Astrocyte of the cerebellum (primary cell): ENCODE data around the gene HAUS5.

Experiments
- DNase-seq: peaks from one replicate; pipeline ENCODE4 v3.0.0-alpha.2; 2011; ENCODE audit warnings: low read depth
- H3K4me3 ChIP-seq: 2 replicates; pipeline ENCODE4 v1.5.1; 2011; ENCODE audit warnings: mild to moderate bottlenecking, low read depth, low read length, moderate library complexity
- in situ Hi-C: cut with HindIII; loops from 2 replicates; pipeline ENCODE4 v1.10.0; 2017; ENCODE audit warnings: low sequenced_read_pairs
- TF ChIP-seq, protein P1 (sequence below): IDR thresholded peaks from 2 replicates; pipeline ENCODE4 v1.5.1; 2012; ENCODE audit warnings: low read length, low read depth, moderate library complexity, mild to moderate bottlenecking; ENCODE audit errors: missing control alignments

The HAUS5 gene

DNA sequence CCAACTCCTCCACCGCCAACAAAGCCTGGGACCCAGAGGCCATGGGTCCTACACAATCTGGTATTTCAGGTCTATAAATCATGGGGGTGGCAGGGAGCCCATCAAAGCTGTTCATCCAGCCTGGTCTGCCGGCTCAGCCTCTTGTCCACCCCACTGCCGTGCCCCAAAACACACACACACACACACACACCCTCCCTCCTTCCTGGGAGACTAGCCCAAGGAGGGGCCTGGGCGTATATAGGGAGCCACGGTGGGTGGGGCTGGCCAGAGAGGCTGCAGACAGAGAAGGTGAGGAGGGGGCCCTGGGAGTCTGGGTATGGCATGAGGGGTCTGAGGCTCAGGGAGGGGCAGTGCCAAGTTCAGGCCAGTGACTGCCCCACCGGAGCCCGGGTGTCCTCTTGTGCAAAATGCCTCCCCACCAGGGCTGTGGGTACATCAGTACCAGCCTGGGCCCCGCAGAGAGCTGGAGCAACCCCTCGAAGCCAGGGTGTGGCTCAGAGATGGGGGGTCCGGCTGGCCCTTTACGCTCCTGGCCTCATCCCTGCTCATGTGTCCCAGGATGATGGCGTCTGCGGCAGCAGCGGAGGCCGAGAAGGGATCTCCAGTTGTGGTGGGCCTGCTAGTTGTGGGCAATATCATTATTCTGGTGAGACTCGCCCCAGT lies 53.8 kb downstream of the HAUS5 start, which contains the start of gene UPK1A:
UPK1A (plus strand) TSS at position 267 of the 663 bp plus-strand sequence; CDS start at position 563, 296 bp downstream.
- TF ChIP-seq, protein P1, sequence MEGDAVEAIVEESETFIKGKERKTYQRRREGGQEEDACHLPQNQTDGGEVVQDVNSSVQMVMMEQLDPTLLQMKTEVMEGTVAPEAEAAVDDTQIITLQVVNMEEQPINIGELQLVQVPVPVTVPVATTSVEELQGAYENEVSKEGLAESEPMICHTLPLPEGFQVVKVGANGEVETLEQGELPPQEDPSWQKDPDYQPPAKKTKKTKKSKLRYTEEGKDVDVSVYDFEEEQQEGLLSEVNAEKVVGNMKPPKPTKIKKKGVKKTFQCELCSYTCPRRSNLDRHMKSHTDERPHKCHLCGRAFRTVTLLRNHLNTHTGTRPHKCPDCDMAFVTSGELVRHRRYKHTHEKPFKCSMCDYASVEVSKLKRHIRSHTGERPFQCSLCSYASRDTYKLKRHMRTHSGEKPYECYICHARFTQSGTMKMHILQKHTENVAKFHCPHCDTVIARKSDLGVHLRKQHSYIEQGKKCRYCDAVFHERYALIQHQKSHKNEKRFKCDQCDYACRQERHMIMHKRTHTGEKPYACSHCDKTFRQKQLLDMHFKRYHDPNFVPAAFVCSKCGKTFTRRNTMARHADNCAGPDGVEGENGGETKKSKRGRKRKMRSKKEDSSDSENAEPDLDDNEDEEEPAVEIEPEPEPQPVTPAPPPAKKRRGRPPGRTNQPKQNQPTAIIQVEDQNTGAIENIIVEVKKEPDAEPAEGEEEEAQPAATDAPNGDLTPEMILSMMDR, result no peak
- no peak within 1 kb of the TSS for H3K4me3 ChIP-seq
- no peak for DNase-seq
- in situ Hi-C loops, result no loop called here

DNA sequence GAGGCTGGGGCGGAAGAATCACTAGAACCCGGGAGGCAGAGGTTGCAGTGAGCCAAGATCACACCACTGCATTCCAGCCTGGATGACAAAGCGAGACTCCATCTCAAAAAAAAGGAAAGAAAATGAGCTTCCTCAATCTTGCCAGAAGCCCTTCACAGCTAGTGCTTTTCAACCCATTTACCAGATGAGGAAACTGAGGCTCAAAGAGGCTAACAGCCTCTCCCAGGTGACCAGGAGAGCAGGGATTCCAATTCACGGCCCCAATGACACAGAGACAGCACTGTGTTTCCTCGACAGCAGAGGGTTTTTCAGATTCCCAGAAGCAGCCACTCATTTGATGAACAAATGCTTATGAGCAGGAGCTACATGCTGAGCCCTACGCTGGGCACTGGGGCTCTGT lies 57.0 kb downstream of the HAUS5 start:
- H3K4me3 ChIP-seq, result no peak overlapping the region
- DNase-seq, result no peak
- in situ Hi-C loops, result no loop called here
- TF ChIP-seq, protein P1, result no peak

DNA sequence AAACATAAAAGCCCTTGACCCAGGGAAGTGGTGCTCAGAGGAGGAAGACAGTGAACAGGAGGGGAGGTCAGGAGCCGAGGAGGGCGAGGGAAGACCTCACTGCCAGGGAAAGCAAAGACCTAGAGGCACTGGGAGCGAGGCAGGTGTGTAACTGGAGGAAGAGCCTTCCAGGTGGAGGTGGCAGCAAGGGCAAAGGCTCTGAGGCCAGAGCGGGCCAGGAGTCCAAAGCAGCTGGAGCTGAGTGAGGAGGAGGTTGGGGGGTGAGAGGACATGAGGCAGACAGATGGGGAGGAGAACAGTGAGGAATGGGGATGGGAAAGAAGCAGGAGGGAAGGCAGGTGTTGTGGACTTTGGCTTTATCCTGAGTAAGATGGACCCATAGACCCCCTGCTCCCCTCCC lies 57.4 kb downstream of the HAUS5 start:
- TF ChIP-seq, protein P1, result no peak
- in situ Hi-C loops, result no loop called here
- H3K4me3 ChIP-seq, result no peak overlapping the region
- no peak for DNase-seq

DNA sequence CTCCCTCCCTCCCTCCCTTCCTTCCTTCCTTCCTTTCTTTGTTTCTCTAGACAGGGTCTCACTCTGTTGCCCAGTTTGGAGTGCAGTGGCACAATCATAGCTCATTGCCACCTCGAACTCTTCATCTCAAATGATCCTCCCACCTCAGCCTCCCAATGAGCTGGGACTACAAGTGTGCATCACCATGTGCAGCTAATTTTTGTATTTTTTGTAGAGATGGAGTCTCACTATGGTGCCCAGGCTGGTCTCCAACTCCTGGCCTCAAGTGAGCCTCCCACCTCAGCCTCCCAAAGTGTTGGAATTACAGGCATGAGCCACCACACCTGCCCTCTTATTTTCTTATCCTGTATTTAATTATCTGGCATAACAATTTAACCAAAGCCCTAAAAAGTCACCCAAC lies 58.2 kb downstream of the HAUS5 start:
- in situ Hi-C loops, result no loop called here
- DNase-seq, result no peak
- no peak overlapping the region for H3K4me3 ChIP-seq
- TF ChIP-seq, protein P1, result no peak

DNA sequence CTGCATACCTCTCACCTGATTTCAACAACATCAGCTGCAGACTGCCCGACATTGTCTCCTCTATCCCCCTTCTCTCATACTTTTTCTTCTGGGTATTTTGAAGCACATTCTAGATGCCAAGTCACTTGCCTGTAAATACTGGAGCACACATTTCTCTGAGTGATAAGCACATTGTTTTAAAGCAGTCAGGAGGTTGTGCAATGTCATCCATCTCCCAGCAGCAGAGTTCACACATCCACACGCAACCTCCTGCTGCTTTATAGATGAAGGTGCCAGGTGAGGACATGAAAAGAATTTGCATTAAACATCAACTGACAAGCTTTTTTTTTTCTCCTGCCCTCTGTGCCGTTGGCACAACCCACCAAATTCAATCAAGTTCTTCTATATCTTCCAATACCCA lies 59.3 kb downstream of the HAUS5 start:
- H3K4me3 ChIP-seq, result no peak overlapping the region
- TF ChIP-seq, protein P1, result no peak
- in situ Hi-C loops, result no loop called here
- no peak for DNase-seq

DNA sequence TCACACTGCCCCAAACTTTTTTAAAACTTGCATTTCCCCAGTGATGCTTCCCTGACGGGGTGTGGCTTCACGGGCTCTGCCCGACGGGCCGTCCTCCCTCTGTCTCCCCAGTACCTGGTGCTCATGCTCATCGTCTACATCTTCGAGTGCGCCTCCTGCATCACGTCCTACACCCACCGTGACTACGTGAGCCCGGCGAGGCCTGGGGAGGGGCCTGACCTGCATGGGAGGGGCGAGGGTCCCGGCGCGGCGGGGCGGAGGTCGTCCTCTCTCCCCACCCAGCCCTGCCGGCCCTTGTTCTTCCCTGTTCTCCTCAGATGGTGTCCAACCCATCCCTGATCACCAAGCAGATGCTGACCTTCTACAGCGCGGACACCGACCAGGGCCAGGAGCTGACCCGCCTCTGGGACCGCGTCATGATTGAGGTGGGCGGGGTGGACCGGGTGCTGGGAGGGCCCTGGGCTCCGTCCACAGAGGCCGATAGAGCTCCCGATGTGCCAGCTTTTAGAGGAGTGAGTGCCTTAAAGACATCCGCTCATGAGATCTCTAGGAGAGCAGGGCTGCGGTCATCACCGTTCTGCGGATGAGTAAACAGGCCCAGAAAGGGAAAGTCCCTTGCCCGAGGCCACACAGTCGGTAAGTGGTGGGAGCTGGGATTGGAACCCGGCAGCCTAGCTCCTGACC lies 60.7 kb downstream of the HAUS5 start:
- peak overlapping the region; percentile 32 for H3K4me3 ChIP-seq
- no peak for DNase-seq
- TF ChIP-seq, protein P1, result no peak
- in situ Hi-C loops, result no loop called here
